Limb (tissue), 2 donors: ENCODE measurements around the gene NEUROG2.

ENCODE experiments used
- DNase-seq, 2 donors: peaks; one replicate each; pipeline ENCODE4 v3.0.0-alpha.2; 2016; ENCODE audit errors: extremely low spot score in 2 of 2

The NEUROG2 gene

DNA sequence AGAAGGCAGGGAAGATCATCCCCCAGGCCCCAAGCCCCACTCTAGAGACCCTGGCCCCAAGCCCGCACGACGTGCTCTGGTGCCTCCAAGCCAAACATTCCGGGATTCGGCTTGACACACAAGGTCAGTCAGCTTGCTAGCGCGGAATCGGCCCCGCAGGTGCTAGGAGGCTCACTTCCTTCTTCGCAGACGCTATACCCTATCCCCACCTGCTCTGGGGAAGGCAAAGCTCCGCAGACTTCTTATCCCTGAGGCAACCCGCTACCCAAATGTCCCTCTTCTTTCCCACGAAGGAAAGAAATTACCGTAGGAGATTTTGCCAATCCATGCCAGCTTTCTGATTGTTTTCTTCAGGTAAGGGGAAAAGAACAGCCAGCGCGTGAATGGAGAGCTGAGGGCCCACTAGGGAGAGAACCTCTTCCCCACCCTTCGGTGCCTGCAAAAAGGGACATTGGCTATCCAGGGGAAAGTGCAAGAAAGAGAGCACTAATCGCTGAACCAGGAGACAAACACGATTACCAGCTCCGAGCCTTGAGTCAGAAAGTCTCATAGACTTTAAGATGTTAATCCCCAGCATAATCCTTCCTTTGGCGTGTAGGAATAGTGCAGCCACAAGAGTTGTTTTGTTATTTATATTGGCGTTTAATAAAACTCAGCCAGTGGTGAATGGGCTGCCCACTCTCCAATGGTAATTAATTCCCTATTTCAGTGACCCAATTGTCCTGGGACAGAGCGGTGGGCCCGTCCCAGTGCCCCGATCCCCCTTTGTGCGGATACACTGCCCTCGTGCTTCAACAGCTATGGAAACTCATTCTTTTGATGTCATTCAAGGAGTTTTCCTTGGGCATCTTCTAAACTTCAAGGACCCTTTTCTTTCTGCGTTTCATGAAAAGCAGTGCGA lies 5.4 kb upstream of the NEUROG2 start:
- DNase-seq = peak in 1 of 2 donors; percentile 51

DNA sequence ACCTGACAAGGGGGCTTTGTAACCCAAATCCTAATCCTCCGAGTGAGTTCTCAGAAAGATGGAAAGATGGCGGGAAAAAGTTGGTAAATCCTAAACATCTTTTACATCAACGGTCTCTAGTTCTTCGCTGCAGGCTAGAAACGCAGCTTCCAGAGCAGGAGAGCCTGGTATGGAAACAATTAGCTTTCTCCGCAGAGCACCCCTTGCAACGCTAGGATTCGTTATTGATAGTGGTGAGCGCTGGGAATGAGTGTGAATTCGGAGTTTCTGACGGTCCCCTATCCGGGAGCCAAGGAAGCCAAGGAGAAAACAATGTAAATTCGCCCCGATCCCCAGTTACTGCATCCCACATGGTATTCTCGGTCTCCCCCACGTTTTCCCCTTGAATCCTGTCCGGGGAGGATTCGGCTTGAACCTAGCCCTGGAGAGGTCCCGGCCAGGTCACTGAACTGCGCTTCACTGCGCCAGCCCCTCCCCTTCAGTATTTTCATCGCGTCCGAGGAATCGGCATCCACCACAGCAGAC lies 4.7 kb upstream of the NEUROG2 start:
- peak in 1 of 2 donors; percentile 36 for DNase-seq

DNA sequence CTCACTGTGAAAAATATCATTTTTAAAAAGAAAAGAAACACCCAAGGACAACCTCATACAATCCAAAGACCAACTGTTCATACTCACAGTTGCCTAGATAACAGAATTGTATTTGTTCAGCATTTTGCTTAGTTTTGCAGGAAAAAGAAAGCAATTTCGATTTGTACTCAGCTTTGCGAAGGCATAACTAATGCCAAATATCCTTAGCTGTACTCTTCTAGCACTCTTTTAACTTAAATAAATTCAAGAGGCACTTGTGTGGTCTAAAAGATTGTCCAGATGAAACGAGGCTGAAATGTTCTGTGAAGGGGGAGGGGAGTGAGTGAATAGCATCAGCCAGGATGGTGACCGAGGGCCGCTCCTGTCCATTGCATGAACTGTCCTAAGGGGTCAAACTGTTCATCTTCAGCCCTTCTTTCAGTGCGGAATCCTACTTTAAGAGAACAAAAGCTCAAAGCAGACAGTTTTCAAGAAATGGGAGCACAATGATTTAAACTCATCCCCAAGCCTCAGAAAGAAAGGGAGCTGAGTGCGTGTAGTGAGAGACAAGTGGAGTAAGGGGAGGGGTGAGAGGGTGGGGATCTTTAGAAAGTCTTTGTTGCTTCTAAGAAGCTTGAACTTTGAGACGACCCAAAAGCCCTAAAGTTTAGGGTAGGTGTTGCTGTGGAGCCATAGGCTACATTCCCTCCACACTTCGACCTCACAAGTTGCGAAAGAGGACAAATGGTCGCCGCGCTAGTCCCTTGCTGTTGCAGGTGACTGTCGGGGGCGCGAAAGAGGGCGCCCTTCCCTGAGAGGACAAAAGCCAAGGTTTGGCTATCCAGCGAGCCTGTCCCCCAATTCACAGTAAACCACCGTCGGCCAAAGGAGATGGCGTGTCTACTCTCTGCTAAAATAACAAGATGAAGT lies 4.0 kb upstream of the NEUROG2 start:
- DNase-seq = peak in 1 of 2 donors; percentile 36

DNA sequence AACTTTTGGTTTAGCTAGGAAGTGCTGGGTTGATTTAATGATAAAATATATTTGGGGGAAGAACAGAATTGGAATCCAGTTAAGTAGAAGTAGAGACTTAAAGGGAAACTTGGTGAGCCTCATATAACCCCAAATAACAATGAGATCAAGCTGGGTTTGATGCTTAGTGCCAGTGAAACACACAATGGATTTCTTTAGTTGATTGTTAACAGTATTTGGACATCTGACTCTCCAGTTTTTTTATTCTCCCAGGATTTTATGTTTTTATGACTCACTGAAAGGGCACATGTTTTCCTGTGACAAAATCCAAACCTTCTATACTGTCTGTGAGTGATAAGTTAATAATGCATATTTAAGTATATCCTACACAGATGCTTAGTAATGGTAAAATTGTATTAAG lies 2.7 kb upstream of the NEUROG2 start:
- DNase-seq = no peak

DNA sequence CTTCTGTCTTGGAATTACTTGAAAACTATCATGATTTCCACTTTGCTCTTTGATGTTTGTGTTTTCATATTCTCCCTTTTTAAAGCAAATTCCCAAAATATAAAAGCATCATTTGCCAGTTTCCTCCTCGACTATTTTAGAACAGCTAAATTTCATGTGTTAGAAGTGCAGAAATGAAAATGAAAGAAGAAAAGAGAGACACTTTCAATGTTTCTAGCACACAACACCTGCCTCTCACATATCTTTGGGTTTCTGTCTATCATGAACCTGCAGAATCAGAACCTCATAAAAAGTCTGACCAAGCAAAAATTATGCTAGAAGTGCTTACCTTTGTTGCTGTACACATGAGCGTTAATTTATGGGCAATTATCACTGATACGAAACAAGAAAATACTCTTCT lies 1.9 kb upstream of the NEUROG2 start:
- no peak for DNase-seq

DNA sequence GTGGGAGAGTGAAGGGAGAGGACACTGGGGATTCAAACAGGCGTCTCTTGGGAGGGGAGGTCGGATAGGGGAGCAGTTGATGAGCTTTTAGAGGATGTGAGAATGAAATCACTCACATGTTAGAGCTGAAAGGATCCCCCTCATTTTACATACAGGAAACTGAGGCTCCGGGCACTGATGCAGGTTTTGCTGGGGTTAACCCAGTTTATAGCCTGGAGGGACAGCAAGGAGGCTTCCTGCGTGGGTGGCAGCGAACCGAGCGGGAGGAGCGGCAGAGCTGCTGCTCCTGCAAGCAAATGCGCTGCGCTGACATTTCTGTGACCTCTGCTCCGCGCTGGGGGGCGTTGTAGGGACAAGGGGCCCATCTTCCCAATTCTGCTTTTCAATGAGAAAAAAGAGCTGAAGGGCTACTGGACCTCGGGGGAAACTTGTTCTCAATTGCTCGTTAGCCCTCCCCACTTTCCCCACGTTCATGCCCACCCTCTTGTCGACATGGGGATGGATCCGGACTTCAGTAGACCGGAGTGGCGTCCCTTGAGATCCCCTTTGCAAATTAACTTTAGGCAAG lies 1.2 kb upstream of the NEUROG2 start:
- DNase-seq = peak in 1 of 2 donors; percentile 41

DNA sequence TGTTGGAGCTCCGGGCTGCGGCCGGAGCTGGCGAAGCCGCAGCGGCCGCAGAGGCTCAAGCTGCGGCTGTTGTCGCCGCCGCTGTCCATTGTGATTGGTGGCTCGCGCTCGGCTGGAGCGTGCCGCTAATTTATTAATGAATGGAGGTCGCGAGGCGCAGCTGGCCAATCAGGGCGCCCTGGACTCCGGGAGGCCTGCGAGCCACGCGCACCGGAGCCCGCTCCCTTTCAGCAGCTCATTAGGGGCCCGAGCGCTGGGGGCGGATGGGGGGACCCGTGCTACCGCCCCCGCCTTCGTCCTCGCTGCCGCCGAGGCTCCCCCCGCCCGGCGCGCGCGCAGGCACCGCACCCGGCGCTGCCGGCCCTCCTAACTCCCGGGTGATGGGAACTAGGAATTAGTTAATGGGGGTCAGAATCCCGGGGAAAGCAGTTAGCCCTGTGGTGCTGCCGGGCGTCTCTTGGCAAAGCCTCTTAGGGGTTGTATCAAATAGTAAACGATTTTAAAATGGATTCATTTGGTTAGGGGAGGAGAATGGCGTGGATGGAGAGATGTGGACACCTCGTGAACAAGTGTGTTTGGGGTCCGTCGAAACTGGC lies 589 bp upstream of the NEUROG2 start:
- DNase-seq = peak in 1 of 2 donors; percentile 69

DNA sequence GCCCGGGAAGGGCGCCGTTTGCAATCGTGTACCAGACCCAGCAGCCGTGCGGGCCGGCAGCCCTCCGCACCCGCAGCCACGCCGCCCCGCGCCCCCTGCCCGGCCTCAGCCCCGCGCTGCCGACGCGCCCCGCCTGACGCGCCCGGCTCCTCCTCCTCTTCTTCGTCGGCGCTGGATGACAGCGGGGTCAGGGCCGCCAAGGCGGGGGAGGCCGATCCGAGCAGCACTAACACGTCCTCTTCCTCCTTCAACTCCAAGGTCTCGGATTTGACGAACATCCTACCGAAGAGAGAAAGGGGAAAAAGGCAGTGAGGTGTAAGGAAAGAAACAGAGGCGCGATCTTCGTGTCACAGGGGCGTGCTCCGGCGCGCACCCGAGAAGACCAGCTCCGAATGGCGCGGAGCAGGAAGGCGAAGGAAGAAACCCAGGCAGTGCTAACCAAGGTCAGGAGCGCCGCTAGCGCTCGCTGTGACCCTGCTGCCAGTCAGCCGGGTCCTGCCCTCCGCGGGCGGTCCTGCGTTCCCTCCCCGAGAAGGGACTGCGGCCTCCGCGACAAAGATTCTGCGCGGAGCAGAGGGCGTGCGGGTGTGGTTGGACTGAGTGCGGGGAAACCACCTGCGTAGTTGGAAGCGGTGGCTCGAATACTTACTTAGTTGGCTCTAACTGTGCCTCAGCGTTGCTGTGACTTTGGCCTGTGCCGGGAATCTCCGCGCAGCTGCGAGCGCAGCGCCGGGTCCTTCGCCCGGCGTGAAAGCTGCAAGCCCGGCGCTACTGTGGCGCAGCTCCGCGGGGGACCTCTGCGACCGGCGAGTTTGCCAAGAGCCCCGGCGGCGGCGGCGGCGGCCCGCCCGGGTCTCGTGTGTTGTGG lies 548 bp downstream of the NEUROG2 start:
- DNase-seq = peak in 1 of 2 donors; percentile 75

DNA sequence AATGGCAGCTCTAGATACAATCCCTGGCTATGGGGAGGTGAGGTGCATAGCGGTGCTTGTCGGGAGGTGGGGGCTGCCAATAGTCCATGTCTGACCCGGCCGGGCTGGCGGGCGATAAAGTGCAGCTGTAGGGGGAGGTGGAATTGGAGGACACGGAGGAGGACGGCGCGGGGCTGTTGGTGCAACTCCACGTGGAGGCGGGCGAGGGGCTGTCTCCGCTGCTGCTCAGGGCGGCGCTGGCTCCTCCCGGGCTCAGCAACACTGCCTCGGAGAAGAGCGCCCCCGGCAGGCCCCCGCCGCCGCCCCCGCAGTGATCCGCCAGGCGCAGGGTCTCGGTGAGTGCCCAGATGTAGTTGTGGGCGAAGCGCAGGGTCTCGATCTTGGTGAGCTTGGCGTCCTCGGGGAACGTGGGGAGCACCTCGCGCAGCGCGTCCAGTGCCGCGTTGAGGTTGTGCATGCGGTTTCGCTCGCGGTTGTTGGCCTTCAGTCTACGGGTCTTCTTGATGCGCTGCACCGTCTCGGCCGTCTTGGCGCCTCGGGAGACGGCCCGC lies 1.3 kb downstream of the NEUROG2 start:
- peak in 1 of 2 donors; percentile 59 for DNase-seq

DNA sequence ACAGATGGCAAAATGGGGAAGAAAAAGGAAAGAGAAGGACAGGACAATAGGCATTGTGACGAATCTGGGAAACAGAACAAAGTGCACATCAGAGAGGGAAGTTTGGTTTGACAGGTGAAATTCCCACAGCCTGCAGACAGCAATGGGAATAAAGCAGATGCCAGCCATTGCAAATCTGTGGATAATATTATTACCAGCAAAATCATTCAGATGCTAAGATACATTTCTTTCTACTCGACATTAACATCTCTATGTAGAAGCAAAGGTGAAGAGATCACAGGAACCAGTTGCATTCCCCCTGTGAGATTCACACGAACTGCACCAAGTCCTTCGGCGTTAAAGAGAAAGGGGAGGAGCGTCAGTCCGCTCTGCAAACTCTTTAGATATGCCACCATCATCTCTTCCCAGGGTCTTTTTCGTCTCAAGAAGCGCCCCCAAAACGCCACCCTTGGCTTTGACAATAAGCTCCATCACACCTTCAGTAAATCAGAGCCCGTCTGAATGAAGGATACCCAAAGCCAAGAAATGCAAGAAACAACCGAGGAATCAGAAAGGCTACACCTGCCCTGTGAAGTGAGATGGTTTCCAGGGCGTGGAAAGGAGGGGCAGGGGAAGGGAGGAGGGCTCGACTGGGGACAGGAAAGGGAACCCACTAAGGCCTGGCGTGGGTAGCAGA lies 1.9 kb downstream of the NEUROG2 start:
- no peak for DNase-seq

DNA sequence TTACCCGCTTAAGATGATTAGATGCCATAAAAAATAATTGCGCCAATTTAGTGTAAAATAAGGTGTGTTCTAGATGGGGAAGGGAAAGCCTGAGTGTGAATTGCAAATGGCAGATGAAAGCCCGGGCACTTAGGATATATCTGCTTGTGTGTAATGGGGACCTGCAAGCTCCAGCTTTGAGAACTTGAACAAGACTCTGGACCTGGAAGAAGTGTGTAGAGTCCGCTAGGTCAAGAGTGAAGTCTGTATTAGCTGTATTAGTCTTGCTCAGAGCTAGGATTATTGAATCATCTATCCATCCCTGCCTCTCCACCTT lies 4.2 kb downstream of the NEUROG2 start:
- DNase-seq = no peak

DNA sequence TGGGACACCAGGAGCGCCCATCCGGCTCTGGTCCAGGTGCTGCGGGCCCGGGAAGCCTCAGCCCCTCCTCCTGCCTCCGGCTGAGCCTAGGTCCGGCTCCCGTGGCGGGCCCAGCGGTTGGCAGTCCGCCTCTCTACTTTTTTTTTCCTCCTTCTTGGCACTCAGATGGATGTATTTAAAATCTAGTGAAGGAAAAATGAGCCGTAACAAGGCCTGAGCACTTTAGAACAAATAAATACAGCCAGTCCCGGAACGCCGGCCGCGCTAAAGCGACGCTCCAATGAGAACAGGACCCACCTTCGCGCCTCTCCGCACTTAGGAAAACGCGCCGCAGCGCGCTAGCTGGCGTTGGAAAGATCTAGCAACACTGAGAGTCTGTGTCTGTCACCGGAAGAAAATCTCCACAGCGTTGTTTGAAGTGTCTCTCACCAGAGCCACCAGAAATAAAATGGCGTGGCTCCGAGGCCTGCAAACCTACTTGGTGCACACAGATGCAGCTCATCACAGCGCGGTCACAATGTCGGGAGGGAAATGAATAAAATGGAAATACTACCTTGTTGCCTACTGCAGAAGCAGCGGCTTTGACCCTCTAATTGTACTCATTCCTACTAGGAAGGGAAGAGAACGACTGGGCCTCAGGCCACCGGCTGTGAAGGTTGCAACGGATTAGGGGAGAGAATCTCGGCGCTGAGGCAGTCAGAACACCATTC lies 4.7 kb downstream of the NEUROG2 start:
- DNase-seq = peak in 1 of 2 donors; percentile 60

DNA sequence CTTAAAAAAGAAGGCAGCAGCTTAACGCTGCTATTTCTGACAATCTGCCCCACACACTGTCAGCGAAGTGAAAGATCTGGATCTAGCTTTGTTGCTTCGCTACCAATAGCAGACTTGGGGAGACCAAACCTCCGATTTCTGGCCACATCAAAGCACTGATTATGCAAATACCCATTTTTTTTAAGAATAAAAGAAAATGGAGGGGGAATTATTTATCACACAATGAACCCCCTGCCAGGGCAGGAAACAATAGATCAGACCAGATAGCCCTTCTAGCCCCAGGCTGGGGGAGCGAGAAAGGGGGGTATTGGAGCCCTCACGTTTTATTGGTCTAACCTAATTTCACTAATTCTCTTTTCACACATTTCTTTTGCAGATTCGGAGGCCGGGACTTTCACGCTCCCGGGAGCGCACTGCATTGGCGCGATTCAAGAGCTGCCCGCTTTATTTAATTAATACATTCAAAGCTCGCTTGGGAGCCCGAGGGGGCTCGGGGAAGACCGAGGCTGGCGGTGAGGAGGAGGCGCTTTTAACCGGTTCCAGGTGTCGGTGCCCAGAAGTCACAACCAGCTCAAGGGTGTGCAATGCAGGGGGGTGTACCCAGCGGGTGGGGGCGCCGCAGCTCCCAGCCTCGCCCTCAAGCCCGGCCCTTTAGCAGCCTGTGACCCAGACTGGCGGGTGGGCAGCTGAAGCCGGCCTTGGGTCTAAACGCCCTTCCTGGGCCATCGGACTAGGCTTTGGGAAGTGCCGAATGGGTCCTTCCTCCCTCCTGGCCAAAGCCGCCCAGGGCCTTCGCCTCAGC lies 5.5 kb downstream of the NEUROG2 start:
- peak in 1 of 2 donors; percentile 58 for DNase-seq

DNA sequence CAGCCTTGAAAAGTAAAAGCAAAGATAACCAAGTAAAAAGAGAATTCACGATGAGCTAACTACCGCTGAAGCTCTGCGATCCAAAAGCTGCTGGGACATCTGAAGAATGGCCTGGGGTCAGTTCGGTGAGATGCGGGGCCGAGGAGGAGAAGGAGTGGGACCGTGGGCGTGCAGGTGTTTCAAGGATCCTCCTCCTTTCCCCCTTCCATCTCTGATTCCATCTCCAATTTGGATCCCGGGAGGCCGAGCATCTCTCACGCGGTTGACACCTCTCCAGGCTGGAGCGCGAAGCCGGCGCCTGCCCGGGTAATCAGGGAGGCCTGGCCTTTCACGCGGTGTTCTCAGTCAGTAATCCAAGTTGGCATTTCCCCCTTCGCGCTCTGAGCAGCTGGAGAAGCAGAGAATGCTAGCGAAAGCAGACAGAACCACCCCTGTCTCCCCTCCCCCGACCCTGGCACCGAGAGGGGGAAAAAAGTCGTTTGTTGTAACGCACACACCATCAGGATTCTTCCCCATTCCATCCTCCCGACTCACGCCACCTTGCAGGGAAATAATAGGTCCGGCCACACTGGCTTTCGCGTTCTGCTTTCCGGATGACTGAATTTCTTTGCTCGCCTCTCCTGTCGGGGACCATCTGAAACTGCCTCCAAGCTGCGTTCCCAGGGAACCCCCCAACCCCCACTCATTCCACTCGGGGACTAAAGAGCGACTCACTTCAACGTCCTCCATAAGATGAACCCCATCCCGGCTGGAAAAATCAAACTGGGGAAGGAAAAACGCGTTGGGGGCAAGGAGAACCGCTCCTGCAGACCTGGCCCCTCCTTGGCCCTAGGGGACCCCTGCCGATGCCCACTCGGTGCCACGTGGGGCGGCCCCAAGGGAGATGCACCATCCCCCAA lies 6.5 kb downstream of the NEUROG2 start:
- peak in 1 of 2 donors; percentile 59 for DNase-seq

DNA sequence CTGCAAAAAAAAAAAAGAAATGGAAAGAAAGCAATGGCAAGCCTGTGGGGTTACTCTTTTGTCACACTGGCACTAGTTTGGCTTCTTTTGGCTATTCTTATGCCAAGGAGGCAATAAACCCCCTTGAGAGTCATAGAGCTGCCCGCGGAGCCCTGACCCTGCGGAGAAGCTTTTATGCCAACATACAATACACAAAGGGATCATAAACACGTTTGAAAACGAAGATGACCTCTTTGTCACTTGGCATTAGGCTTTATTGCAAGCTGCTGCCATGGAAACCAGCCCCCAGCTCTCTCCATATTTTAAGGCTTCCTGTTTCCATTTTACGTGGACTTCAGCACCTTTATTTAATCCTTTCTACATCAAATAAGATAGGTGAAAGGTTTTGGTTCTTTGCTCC lies 7.6 kb downstream of the NEUROG2 start:
- DNase-seq = no peak

DNA sequence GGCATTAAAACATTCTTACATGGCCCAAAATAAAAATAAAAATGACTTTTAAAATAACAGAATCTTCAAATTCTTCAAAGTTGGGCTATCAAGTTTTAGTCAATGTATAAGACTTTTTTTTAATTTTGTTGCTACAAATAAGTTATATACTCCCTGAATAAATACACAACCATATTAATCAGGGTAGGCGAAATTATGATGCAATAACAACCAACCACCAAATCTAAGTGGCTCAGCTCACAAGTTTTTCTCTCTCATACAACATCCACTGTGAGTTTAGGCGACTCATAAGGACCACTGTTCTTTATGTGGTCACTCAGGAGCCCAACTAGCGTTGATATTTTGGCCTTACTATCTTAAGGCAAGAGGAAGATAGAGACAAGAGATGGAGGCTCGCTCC lies 11.2 kb downstream of the NEUROG2 start:
- DNase-seq = no peak

DNA sequence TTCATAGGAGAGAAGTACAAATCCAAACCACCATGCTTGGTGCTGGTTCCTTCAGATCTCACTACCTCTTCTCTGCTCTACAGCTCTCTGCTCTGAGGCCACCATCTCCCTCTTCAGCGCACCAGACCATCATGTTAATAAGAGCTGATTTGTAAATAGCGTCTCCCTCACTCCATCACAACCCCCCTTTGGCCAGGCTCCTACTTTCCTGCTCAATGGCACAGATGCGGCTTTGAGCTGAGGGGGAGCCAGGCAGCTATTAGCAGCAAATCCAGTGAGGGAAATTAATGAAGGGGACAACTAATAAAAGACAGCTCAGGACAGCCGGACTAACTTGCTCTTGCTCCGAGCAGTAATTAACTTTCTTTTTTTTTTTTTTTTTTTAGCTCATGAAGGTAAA lies 13.1 kb downstream of the NEUROG2 start:
- no peak for DNase-seq
